HepG2 (cell line): ENCODE results near the gene POFUT1. TPM values are rescaled to one million over a fixed set of nuclear protein-coding genes. Genes with fewer than 3 reads are reported as not detected.

Experiments used
- ARNTL ChIP-seq: sonication (generic); formaldehyde crosslinking; IDR thresholded peaks from 2 replicates; pipeline ENCODE4 v1.4.0; 2020; ENCODE audit warnings: mild to moderate bottlenecking, missing genetic modification reagents
- BORCS8-MEF2B ChIP-seq: sonication (generic); formaldehyde crosslinking; IDR thresholded peaks from 2 replicates; pipeline ENCODE4 v1.8.0; 2022; ENCODE audit warnings: mild to moderate bottlenecking, missing genetic modification reagents
- CBFB ChIP-seq: sonication (generic); formaldehyde crosslinking; IDR thresholded peaks from 2 replicates; pipeline ENCODE4 v1.4.0; 2020; ENCODE audit warnings: missing genetic modification reagents
- JUND ChIP-seq: sonication (generic); formaldehyde crosslinking; IDR thresholded peaks from 2 replicates; pipeline ENCODE4 v1.8.0; 2022; ENCODE audit warnings: mild to moderate bottlenecking, missing genetic modification reagents
- NFIC ChIP-seq: IDR thresholded peaks from 2 replicates; pipeline ENCODE4 v1.6.1; 2012; ENCODE audit warnings: mild to moderate bottlenecking, low read length, inconsistent platforms
- RXRB ChIP-seq: IDR thresholded peaks from 2 replicates; pipeline ENCODE4 v1.6.1; 2016; ENCODE audit warnings: borderline replicate concordance, missing genetic modification reagents, missing compliant biosample characterization
- SALL2 ChIP-seq: sonication (generic); formaldehyde crosslinking; IDR thresholded peaks from 2 replicates; pipeline ENCODE4 v1.8.1; 2023; ENCODE audit warnings: mild to moderate bottlenecking, missing genetic modification reagents, inconsistent platforms
- SMAD1 ChIP-seq: sonication (generic); formaldehyde crosslinking; IDR thresholded peaks from 2 replicates; pipeline ENCODE4 v1.4.0; 2020; ENCODE audit warnings: missing genetic modification reagents, low read depth, mild to moderate bottlenecking, borderline replicate concordance
- SMAD3 ChIP-seq: sonication (generic); formaldehyde crosslinking; IDR thresholded peaks from 2 replicates; pipeline ENCODE4 v1.4.0; 2020; ENCODE audit warnings: missing genetic modification reagents
- SNAI1 ChIP-seq: sonication (generic); formaldehyde crosslinking; IDR thresholded peaks from 2 replicates; pipeline ENCODE4 v1.5.0; 2020; ENCODE audit warnings: mild to moderate bottlenecking, missing genetic modification reagents, borderline replicate concordance
- WIZ ChIP-seq: sonication (generic); formaldehyde crosslinking; IDR thresholded peaks from 2 replicates; pipeline ENCODE4 v1.5.1; 2020; ENCODE audit warnings: mild to moderate bottlenecking, missing genetic modification reagents
- ZBTB2 ChIP-seq: sonication (generic); formaldehyde crosslinking; IDR thresholded peaks from 2 replicates; pipeline ENCODE4 v1.8.0; 2022; ENCODE audit warnings: low read depth, missing genetic modification reagents
- ZNF274 ChIP-seq: sonication (generic); formaldehyde crosslinking; IDR thresholded peaks from 2 replicates; pipeline ENCODE4 v1.5.1; 2020; ENCODE audit warnings: mild to moderate bottlenecking, missing genetic modification reagents
- ZNF326 ChIP-seq: sonication (generic); formaldehyde crosslinking; IDR thresholded peaks from 2 replicates; pipeline ENCODE4 v1.4.0; 2020; ENCODE audit warnings: missing genetic modification reagents, borderline replicate concordance
- ZNF343 ChIP-seq: sonication (generic); formaldehyde crosslinking; IDR thresholded peaks from 2 replicates; pipeline ENCODE4 v1.4.0; 2020; ENCODE audit warnings: mild to moderate bottlenecking, missing genetic modification reagents
- ZNF556 ChIP-seq: sonication (generic); formaldehyde crosslinking; IDR thresholded peaks from 2 replicates; pipeline ENCODE4 v1.4.0; 2020; ENCODE audit warnings: mild to moderate bottlenecking, missing genetic modification reagents, borderline replicate concordance
- ZNF563 ChIP-seq: sonication (generic); formaldehyde crosslinking; IDR thresholded peaks from 2 replicates; pipeline ENCODE4 v1.8.0; 2022; ENCODE audit warnings: mild to moderate bottlenecking, moderate library complexity, missing genetic modification reagents
- ZNF672 ChIP-seq: sonication (generic); formaldehyde crosslinking; IDR thresholded peaks from 2 replicates; pipeline ENCODE4 v1.8.1; 2022; ENCODE audit warnings: missing genetic modification reagents
- polyA plus RNA-seq, 8 experiments: library from polyadenylated mRNA; depleted of rRNA in 3 of 8; stranded (reverse) in 7 of 8; unstranded in 1 of 8; fragments of >200 nt; fragmentation: Illumina TruSeq in 4 of 8; extraction: Trizol in 4 of 8; gene quantifications; 2 replicates each; pipeline versions ENCODE4 v1.2.1 to v1.2.3, GENCODE V29; 2011 to 2016; ENCODE audit warnings: low read depth in 4 of 8, missing spikeins in 1 of 8, mixed read lengths in 1 of 8; ENCODE audit not compliant: insufficient read depth in 1 of 8
- total RNA-seq, 5 experiments: library from RNA; depleted of rRNA; stranded (reverse); fragments of >200 nt; fragmentation: Illumina TruSeq; extraction: Trizol; gene quantifications; 2 replicates each; pipeline ENCODE4 v1.2.3, GENCODE V29; 2016; ENCODE audit warnings: low read depth in 1 of 5
- TF ChIP-seq, protein P1 (sequence below): sonication (generic); formaldehyde crosslinking; IDR thresholded peaks from 2 replicates; pipeline ENCODE4 v1.4.0; 2020; ENCODE audit warnings: missing genetic modification reagents
- TF ChIP-seq, protein P2 (sequence below): sonication (generic); formaldehyde crosslinking; IDR thresholded peaks from 2 replicates; pipeline ENCODE4 v1.4.0; 2020; ENCODE audit warnings: missing genetic modification reagents, borderline replicate concordance
- TF ChIP-seq, protein P3 (sequence below): IDR thresholded peaks from 2 replicates; pipeline ENCODE4 v1.6.1; 2018; ENCODE audit warnings: missing genetic modification reagents, mild to moderate bottlenecking, missing compliant biosample characterization
- TF ChIP-seq, protein P4 (sequence below): IDR thresholded peaks from 2 replicates; pipeline ENCODE4 v1.6.1; 2012; ENCODE audit warnings: low read depth, low read length, improper control_type of control experiment

The POFUT1 gene
- total and polyA plus RNA-seq, 2 of the 13 experiments (the other 11 are each of a cell fraction or from before 2014, with no cell fraction given): 35.5 to 58.3 TPM

- TF ChIP-seq ZNF343 (CRISPR knock-in tag) (0 out of 2 replicates have a peak, but pooled peaks have one; percentile 25), CBFB (CRISPR knock-in tag) (peak; percentile 68), ZNF556 (CRISPR knock-in tag) (peak; percentile 47; the same call in 1 of the 2 replicates), ZBTB2 (CRISPR knock-in tag) (peak; percentile 100), BORCS8-MEF2B (CRISPR knock-in tag) (0 out of 2 replicates have a peak, but pooled peaks have one; percentile 30), ZNF326 (CRISPR knock-in tag) (no peak), ZNF563 (CRISPR knock-in tag) (peak; percentile 96), SMAD3 (CRISPR knock-in tag) (peak; percentile 74), ZNF274 (CRISPR knock-in tag) (peak; percentile 68), JUND (CRISPR knock-in tag) (no peak; the same call in 1 of the 2 replicates), RXRB (CRISPR knock-in tag) (no peak; the same call in 1 of the 2 replicates), ZNF672 (CRISPR knock-in tag) (no peak), NFIC (no peak), WIZ (CRISPR knock-in tag) (no peak), SNAI1 (CRISPR knock-in tag) (peak; percentile 24; the same call in 1 of the 2 replicates), ARNTL (CRISPR knock-in tag) (no peak), SALL2 (peak; percentile 98), SMAD1 (peak; percentile 53; the same call in 1 of the 2 replicates)
- TF ChIP-seq, protein P1, sequence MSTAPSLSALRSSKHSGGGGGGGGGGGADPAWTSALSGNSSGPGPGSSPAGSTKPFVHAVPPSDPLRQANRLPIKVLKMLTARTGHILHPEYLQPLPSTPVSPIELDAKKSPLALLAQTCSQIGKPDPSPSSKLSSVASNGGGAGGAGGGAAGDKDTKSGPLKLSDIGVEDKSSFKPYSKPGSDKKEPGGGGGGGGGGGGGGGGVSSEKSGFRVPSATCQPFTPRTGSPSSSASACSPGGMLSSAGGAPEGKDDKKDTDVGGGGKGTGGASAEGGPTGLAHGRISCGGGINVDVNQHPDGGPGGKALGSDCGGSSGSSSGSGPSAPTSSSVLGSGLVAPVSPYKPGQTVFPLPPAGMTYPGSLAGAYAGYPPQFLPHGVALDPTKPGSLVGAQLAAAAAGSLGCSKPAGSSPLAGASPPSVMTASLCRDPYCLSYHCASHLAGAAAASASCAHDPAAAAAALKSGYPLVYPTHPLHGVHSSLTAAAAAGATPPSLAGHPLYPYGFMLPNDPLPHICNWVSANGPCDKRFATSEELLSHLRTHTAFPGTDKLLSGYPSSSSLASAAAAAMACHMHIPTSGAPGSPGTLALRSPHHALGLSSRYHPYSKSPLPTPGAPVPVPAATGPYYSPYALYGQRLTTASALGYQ (CRISPR knock-in tag): peak; percentile 64; the same call in 1 of the 2 replicates
- TF ChIP-seq, protein P2, sequence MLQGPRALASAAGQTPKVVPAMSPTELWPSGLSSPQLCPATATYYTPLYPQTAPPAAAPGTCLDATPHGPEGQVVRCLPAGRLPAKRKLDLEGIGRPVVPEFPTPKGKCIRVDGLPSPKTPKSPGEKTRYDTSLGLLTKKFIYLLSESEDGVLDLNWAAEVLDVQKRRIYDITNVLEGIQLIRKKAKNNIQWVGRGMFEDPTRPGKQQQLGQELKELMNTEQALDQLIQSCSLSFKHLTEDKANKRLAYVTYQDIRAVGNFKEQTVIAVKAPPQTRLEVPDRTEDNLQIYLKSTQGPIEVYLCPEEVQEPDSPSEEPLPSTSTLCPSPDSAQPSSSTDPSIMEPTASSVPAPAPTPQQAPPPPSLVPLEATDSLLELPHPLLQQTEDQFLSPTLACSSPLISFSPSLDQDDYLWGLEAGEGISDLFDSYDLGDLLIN (CRISPR knock-in tag): peak; percentile 80; the same call in 1 of the 2 replicates
- TF ChIP-seq, protein P3, sequence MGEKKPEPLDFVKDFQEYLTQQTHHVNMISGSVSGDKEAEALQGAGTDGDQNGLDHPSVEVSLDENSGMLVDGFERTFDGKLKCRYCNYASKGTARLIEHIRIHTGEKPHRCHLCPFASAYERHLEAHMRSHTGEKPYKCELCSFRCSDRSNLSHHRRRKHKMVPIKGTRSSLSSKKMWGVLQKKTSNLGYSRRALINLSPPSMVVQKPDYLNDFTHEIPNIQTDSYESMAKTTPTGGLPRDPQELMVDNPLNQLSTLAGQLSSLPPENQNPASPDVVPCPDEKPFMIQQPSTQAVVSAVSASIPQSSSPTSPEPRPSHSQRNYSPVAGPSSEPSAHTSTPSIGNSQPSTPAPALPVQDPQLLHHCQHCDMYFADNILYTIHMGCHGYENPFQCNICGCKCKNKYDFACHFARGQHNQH (CRISPR knock-in tag): peak; percentile 82; the same call in 1 of the 2 replicates
- TF ChIP-seq, protein P4, sequence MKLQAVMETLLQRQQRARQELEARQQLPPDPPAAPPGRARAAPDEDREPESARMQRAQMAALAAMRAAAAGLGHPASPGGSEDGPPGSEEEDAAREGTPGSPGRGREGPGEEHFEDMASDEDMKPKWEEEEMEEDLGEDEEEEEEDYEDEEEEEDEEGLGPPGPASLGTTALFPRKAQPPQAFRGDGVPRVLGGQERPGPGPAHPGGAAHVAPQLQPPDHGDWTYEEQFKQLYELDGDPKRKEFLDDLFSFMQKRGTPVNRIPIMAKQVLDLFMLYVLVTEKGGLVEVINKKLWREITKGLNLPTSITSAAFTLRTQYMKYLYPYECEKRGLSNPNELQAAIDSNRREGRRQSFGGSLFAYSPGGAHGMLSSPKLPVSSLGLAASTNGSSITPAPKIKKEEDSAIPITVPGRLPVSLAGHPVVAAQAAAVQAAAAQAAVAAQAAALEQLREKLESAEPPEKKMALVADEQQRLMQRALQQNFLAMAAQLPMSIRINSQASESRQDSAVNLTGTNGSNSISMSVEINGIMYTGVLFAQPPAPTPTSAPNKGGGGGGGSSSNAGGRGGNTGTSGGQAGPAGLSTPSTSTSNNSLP: peak; percentile 30
Measured at GRCh38 chr20:32207626-32208498, at the start of gene POFUT1, which contains the start of gene PLAGL2 (continued).
